Uterus (tissue), 4 donors: ENCODE results near the gene SLC6A17. TPM values are rescaled to one million over a fixed set of nuclear protein-coding genes. Genes with fewer than 3 reads are reported as not detected.

Experiments used
- DNase-seq, 2 donors: peaks; one replicate each; pipeline ENCODE4 v3.0.0-alpha.2; 2019 to 2020
- H3K27ac ChIP-seq, 2 donors: fragments of 200-600 bp; sonication (generic); 1 replicate in 1 of 2; 2 replicates in 1 of 2; pipeline ENCODE4 v1.5.1; 2016 to 2018
- H3K27me3 ChIP-seq, 2 donors: fragments of 200-600 bp; sonication (generic); one replicate each; pipeline ENCODE4 v1.5.1; 2018 to 2019; ENCODE audit warnings: control low read depth in 1 of 2
- H3K36me3 ChIP-seq, 2 donors: fragments of 200-600 bp; sonication (generic); one replicate each; pipeline ENCODE4 v1.5.1; 2019; ENCODE audit warnings: control low read depth in 1 of 2
- H3K4me1 ChIP-seq, 2 donors: fragments of 200-600 bp; sonication (generic); one replicate each; pipeline ENCODE4 v1.5.1; 2018 to 2019; ENCODE audit warnings: control low read depth in 1 of 2
- H3K4me3 ChIP-seq, 2 donors: fragments of 200-600 bp; sonication (generic); 1 replicate in 1 of 2; 2 replicates in 1 of 2; pipeline ENCODE4 v1.5.1; 2018 to 2019; ENCODE audit warnings: mild to moderate bottlenecking in 1 of 2
- H3K9me3 ChIP-seq, 2 donors: fragments of 200-600 bp; sonication (generic); one replicate each; pipeline ENCODE4 v1.5.1; 2019; ENCODE audit warnings: control low read depth in 1 of 2
- POLR2A ChIP-seq, 2 donors: fragments of 450-650 bp; IDR thresholded peaks; one replicate each; pipeline ENCODE4 v1.6.1; 2016; ENCODE audit warnings: antibody characterized with exemption in 2 of 2, mild to moderate bottlenecking in 1 of 2, moderate library complexity in 1 of 2
- intact Hi-C: fragments of 100-400 bp; cut with DNase I; formaldehyde crosslinking; loops from one replicate; pipeline ENCODE4 v1.15.1; 2023; ENCODE audit warnings: low total_unique reads
- total RNA-seq, 4 donors: library from RNA; depleted of rRNA in 3 of 4; stranded (reverse); fragments of >200 nt in 3 of 4; gene quantifications; one replicate each; pipeline versions ENCODE4 v1.1.0 to v1.2.4, GENCODE V29; 2014 to 2023
- TF ChIP-seq, protein P1 (sequence below), 4 experiments: fragments of 200-600 bp in 2 of 4; fragments of 450-650 bp in 2 of 4; sonication (generic) in 2 of 4; IDR thresholded peaks; one replicate each; pipeline ENCODE4 v1.5.1; 2016 to 2019; ENCODE audit warnings: antibody characterized with exemption in 4 of 4, mild to moderate bottlenecking in 2 of 4, moderate library complexity in 1 of 4
- donor health status: DM: yes; HTN: yes; CAD: no.

Gene SLC6A17
- total RNA-seq, 4 donors from 2014 or later: 0.07 to 0.15 TPM; not detected in 2

DNA sequence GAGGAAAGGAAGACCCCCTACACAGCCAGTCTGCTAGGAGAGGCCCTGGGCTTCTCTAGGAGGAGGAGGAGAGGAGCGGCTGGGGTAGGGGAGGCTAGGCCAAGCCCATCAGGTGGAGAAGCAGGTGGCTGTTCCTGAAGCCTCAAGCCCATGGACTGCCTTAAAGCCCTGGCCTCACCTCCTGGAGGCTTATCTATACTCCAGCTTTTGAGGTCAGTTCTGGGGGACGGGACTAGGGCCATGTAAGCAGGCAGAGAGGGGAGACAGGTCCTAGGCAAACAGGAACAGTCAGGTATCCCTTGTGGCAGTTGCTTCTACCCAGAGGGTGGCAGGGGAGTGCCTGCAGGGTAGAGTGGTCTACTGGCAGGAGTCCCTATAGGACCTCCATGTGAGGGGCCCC is 100.5 kb downstream of the SLC6A17 start:
- no peak overlapping the region for H3K27ac ChIP-seq
- intact Hi-C loops: no loop called here
- no peak overlapping the region for H3K4me3 ChIP-seq
- DNase-seq: no peak
- H3K36me3 ChIP-seq: no peaks in the 10 kb centered on the region
- H3K9me3 ChIP-seq: no peaks in the 10 kb centered on the region
- H3K27me3 ChIP-seq: no peaks in the 10 kb centered on the region
- H3K4me1 ChIP-seq: no peaks in the 10 kb centered on the region
- TF ChIP-seq POLR2A (IDR thresholded peaks at IDR 0.05): no peak
- TF ChIP-seq, protein P1, sequence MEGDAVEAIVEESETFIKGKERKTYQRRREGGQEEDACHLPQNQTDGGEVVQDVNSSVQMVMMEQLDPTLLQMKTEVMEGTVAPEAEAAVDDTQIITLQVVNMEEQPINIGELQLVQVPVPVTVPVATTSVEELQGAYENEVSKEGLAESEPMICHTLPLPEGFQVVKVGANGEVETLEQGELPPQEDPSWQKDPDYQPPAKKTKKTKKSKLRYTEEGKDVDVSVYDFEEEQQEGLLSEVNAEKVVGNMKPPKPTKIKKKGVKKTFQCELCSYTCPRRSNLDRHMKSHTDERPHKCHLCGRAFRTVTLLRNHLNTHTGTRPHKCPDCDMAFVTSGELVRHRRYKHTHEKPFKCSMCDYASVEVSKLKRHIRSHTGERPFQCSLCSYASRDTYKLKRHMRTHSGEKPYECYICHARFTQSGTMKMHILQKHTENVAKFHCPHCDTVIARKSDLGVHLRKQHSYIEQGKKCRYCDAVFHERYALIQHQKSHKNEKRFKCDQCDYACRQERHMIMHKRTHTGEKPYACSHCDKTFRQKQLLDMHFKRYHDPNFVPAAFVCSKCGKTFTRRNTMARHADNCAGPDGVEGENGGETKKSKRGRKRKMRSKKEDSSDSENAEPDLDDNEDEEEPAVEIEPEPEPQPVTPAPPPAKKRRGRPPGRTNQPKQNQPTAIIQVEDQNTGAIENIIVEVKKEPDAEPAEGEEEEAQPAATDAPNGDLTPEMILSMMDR (IDR thresholded peaks at IDR 0.05): no peak

Other genes with a start within 250 kb of the SLC6A17 start
- 10 to 100 TPM; 19.8 to 48.2 (median 34.2) TPM for gene CSF1, start 239.6 kb upstream of the SLC6A17 start, total RNA-seq
- gene AHCYL1, start 165.7 kb upstream of the SLC6A17 start, total RNA-seq: 100 to 1,000 TPM in 1 of 4 donors, 10 to 100 TPM in 3; 51.2 to 183 (median 70.2) TPM
- gene STRIP1, start 115.9 kb upstream of the SLC6A17 start, total RNA-seq: 100 to 1,000 TPM in 1 of 4 donors, 10 to 100 TPM in 3; 17.1 to 102 (median 42.0) TPM
- under 1 TPM in 2 of 4 donors, not detected in 2; 0.21 to 0.26 TPM for gene ALX3, start 79.8 kb upstream of the SLC6A17 start, total RNA-seq
- gene UBL4B, start 38.1 kb upstream of the SLC6A17 start, total RNA-seq: not detected
- gene KCNC4, start 59.8 kb downstream of the SLC6A17 start, total RNA-seq: 10 to 100 TPM in 1 of 4 donors, 1 to 10 TPM in 3; 2.1 to 29.4 (median 3.9) TPM
- gene RBM15, start 188.9 kb downstream of the SLC6A17 start, total RNA-seq: 10 to 100 TPM in 3 of 4 donors, 1 to 10 TPM in 1; 9.2 to 71.1 (median 20.8) TPM
- 10 to 100 TPM in 1 of 4 donors, 1 to 10 TPM in 3; 2.3 to 11.3 (median 4.6) TPM for gene SLC16A4, start 240.5 kb downstream of the SLC6A17 start, total RNA-seq